Epidermal melanocyte (primary cell): ENCODE data around the gene PPP1R18.

Source experiments
- DNase-seq: peaks from one replicate; pipeline ENCODE4 v3.0.0; 2011; ENCODE audit warnings: low spot score; ENCODE audit not compliant: insufficient read length

Gene PPP1R18

GRCh38 chr6:30689022-30689865 lies 2.8 kb upstream of the PPP1R18 start:
- DNase-seq, result no peak

DNA sequence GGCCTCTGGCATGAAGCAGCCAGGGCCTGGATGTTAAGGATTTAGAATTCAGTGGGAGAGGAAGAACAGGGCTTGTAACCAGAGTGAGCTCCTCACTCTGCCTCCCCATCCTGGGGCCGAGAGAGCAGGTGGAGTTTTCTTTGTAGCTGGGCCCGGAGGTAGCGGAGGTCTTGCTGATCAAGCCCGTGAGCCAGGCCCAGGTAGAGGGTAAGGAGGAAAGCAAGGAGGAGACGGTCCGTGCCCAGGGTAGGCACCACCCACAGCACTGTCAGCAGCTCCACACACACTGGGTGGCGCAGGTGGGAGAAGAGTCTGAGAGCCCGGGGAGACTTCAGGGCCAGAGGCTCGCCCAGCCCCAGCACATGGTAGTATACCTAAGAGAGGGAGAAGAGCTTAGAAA lies 2.1 kb upstream of the PPP1R18 start:
- DNase-seq, result no peak

GRCh38 chr6:30687659-30688431 lies 1.4 kb upstream of the PPP1R18 start:
- no peak for DNase-seq

DNA sequence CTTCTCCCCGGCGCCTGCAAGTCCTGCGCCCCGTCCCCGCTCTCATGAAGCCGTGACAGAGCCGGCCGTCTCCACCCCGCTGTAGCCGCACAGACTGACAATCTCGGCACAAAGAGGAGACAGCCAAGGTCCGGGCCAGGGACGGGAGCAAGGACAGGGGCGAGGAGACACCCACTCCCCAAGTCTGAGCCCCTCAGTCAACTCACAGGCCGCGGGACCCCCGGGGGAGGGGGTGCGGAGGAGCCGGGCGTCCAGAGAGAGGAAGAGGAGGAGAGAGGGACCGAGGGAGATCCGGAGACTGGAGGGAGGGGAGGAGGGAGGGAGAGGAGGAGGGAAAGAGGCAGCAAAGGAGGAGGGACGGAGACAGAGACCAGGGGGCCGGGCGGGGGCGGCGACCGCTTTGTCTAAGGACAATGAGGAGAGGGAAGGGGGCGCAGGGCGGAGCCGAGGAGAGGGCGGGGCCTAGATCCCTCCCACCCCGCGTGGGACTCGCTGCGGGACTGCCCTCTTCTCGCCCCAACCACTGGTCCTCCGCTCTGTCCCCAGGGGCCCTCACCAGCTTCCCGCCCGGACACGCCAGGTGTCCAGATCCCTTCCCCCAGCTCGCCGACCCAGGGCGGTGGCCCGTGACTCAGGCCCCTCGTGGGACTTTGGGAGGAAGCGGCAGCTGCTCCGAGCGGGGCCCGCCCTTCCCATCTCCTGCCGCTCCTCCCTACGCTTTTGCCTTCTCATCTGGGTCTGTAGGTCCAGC lies 638 bp upstream of the PPP1R18 start:
- DNase-seq, result peak; percentile 37

- no peak for DNase-seq
Measured at GRCh38 chr6:30685157-30686008, 1.1 kb downstream of the PPP1R18 start.

- no peak for DNase-seq
Measured at GRCh38 chr6:30684386-30685156, 1.9 kb downstream of the PPP1R18 start.

GRCh38 chr6:30683980-30684338 lies 2.5 kb downstream of the PPP1R18 start:
- no peak for DNase-seq

GRCh38 chr6:30683183-30683979 lies 3.1 kb downstream of the PPP1R18 start:
- DNase-seq, result no peak

DNA sequence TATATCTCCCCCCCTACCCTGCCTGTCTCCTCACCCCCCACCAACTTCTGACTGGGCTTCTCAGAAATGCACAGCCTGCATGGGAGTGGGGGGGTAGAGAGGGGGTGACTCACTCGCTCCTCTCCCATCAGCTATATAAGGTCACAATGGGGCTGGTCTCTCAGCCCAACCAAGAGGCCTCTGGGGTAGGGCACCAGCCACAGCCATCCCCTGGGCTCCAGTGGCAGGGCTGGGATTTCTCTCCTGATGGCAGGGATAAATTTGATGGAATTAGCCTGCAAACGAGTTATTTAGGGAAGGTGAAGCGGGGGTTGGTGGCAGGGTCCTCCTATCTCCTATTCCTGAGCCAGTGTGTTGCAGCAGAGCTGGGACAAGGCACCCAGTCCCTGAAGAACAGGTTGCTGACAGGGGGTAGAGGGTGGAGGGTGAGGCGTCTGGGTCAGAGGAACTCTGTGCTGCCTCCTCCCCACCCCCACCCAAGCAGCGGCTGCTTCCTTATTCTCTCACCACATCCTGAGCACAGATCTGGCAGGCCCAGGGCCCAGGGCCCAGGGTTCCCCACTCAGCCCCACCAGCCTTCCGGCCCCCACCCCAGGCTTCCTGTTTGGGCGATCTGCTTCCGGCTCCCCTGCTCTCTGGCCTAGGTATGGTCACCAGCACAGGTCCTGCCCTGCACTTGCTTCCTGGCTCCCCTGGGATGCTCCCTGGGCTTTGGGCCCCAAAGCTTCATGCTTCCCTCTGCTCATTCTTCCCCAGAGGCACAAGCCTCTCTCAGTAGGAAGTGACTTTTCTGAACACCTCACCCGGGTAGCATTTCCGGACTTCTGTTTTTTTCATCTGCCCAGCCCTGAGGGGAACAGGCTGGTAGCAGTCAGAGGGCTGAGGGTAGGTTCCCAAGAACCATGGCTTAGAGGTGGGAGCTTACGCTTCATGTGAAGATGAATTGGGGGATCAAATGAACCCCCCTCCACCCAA lies 4.0 kb downstream of the PPP1R18 start:
- peak; percentile 74 for DNase-seq

DNA sequence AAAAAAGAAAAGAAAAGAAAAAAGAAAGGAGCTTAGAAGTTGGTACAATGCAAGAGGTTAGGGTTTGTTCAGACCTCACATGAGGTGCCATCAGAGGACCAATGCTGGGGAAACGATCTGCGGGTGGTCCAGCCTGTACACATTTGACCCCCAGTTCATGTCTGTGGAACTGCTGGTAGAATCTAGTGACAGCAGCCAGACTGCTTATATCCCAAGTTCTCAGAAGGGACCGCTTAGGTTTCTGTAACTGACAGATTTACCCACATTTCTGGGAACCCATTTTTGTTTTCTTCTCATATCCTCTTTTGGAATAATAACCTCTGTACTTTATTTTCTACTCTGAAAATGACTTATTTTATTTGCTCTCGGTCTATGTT lies 4.7 kb downstream of the PPP1R18 start:
- DNase-seq, result no peak

DNA sequence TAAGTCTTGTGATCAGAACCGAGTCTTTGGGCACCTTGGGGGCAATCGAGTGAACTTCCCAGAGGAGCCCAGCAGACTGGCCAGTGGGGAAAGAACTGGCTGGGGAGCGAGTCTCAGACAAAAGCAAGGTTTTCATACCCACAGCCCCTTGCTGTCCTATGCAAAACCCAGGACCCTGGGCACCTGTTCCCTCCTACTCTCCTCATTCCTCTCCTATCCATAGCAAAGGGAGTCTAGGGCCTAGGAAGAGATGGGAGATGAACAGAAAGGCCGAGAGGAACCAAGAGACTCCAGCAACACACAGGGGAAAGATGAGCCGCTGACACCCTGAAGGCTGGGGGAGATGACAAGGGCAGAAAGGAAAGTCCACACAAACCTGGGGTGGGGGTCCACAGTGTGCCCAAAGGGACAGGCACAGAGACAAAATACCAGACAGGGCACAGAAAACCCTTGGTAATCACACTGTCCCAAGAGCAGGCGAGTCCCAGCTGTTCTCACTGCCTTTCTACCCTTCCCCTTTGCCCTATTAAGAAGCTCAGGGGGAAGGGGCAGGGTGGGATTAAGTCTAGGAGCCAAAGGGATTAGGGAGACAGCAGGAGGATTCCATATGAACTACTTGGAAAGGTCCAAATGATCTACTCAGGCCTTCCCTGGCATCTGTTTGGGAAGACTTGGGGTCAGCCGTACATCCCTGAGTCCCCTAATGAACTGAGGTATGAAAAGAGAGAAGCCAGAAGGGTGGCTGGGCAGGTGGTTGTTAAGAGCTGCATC lies 6.5 kb downstream of the PPP1R18 start:
- no peak for DNase-seq

DNA sequence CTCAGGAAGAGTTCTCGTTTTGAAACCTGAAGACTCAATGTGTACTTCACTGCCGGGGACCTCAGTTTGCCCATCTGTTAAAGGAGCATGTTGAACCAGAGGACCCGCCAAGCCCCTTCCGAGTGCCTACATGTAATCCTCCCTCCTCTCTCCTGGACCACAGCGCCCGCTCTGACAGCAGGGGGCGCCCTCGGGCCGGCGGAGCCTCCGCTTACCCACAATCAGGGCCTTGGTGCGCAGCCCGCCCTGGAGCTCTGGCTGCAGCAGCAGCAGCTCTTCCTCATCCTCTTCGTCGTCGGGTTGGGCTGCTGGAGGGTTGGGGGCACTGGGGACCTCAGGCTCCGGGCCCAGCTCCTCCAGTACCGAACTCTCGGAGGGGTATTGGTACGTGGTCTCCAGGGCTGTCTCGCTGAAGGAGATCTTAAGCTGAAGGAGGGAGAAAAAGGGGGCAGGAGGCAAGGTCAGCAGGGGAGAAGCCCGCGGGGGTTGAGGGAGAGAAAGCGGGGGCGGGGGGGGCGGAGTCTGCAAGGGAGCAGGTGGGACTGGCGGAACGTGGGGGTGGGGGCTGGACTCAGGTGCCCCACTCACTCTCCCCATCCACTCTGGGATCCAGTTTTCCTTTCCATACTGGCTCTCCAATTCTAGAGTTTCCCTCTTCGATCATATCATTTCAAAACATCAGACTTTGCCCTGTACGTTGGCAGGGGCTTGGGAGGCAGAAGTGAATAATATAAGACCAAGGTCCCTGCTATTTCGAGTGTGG lies 7.3 kb downstream of the PPP1R18 start:
- DNase-seq, result peak; percentile 66

DNA sequence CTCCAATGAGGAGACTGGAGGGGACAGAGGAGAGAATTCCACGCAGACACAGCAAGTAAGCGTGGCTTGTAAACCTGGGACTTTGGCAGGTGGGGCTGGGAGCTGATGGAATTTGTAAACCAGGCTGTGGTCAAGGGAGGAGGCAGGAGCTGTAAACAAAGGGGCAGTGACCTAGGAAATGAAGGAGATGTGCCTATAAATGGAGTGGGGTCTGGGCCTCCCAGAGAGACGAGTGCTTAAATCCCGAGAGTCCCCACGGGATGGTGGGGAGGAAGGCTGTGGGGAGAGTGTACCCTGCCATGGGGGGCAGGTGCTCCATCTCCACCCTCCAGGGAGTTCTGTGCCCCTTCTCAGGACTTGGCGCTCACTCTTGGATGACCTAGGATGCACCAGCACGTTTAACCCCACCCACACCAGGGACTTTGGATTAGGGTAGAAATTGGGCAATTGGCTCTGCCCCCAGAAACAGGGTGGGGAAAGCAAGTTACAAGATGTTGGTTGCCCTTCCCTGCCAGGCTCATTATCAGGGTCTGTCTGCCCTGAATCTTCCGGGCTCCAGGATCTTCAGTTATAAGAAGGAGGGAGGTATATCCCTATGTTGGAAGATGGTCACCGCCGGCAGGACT lies 9.7 kb downstream of the PPP1R18 start:
- DNase-seq, result no peak

GRCh38 chr6:30672445-30673253 lies 13.8 kb downstream of the PPP1R18 start, which contains the start of gene DHX16:
Gene DHX16 (minus strand): TSS chr6:30673006. CDS start chr6:30672841, 165 bp downstream.
- peak; percentile 96 for DNase-seq

DNA sequence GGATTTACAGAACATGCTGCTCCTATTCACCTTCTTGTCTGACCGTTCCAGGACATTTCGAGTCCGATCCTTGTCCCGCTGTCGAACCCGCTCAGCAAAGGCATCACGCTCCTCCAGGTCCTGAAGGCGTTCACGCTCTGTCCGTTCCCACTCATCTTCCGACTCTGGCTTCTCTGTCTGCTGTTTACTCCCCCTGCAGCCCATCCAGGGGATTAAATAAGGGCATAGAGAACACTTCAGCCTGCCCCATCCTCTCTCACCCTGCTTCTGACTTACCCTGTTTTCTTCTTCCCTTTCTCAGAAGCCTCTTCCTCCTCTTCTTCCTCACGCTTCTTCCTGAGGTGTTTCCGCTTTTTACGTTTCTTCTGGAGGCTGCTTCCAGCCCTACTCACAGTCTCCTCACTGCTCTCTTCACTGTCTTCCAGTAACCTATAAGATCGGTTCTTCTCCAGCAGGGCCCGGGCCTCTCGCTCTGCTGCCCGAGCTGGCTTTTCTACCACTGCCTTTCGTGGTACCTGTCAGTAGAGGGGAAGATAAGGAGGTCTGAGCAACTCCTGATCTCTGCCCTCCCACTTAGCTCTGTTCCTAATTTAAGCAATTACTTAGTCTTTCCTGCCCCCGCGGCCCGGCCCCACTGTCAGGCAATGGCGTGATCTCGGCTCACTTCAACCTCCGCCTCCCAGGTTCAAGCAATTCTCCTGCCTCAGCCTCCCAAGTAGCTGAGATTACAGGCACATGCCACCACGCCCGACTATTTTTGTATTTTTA lies 15.5 kb downstream of the PPP1R18 start:
- no peak for DNase-seq
